Spleen (tissue), 11 donors: Measurements from ENCODE around the gene DNAH14. TPM values are rescaled to one million over a fixed set of nuclear protein-coding genes. Genes with fewer than 3 reads are reported as not detected.

Source experiments
- DNase-seq: peaks from one replicate; pipeline ENCODE4 v3.0.0-alpha.2; 2020
- H3K27ac ChIP-seq, 8 donors: fragments of 200-600 bp; sonication (generic) in 7 of 8; 1 replicate in 4 of 8; 2 replicates in 4 of 8; pipeline versions ENCODE4 v1.5.0 to v1.8.0; 2016 to 2021; ENCODE audit warnings: inconsistent platforms in 4 of 8, mild to moderate bottlenecking in 4 of 8, moderate library complexity in 1 of 8
- H3K27me3 ChIP-seq, 7 donors: fragments of 200-600 bp; sonication (generic) in 6 of 7; replicated peaks in 1 of 7; 1 replicate in 4 of 7; 2 replicates in 3 of 7; pipeline versions ENCODE4 v1.5.0 to v1.8.0; 2016 to 2021; ENCODE audit warnings: inconsistent platforms in 3 of 7, mild to moderate bottlenecking in 1 of 7
- H3K36me3 ChIP-seq, 6 donors: fragments of 200-600 bp; sonication (generic) in 5 of 6; 1 replicate in 4 of 6; 2 replicates in 2 of 6; pipeline versions ENCODE4 v1.5.0 to v1.8.0; 2016 to 2021; ENCODE audit warnings: inconsistent platforms in 2 of 6
- H3K4me1 ChIP-seq, 6 donors: fragments of 200-600 bp; sonication (generic) in 5 of 6; 1 replicate in 3 of 6; 2 replicates in 3 of 6; pipeline versions ENCODE4 v1.5.0 to v1.8.0; 2016 to 2021; ENCODE audit warnings: inconsistent platforms in 3 of 6
- H3K4me3 ChIP-seq, 8 donors: fragments of 200-600 bp; sonication (generic) in 7 of 8; 1 replicate in 4 of 8; 2 replicates in 4 of 8; pipeline versions ENCODE4 v1.5.0 to v1.8.0; 2016 to 2021; ENCODE audit warnings: inconsistent platforms in 4 of 8, mild to moderate bottlenecking in 4 of 8, moderate library complexity in 2 of 8
- H3K9me3 ChIP-seq, 8 donors: fragments of 200-600 bp; sonication (generic) in 7 of 8; 1 replicate in 4 of 8; 2 replicates in 4 of 8; pipeline versions ENCODE4 v1.5.0 to v1.8.0; 2016 to 2021; ENCODE audit warnings: inconsistent platforms in 4 of 8
- CTCF ChIP-seq, 11 experiments: fragments of 200-600 bp in 7 of 11; fragments of 450-650 bp in 4 of 11; sonication (generic) in 4 of 11; IDR thresholded peaks in 8 of 11; conservative IDR thresholded peaks in 3 of 11; 1 replicate in 7 of 11; 2 replicates in 4 of 11; pipeline versions ENCODE4 v1.4.0 to v1.8.0; 2016 to 2021; ENCODE audit warnings: antibody characterized with exemption in 11 of 11, inconsistent platforms in 4 of 11, mild to moderate bottlenecking in 1 of 11
- POLR2A ChIP-seq, 3 donors: fragments of 450-650 bp; IDR thresholded peaks; one replicate each; pipeline ENCODE4 v1.5.1; 2017; ENCODE audit warnings: antibody characterized with exemption in 3 of 3, mild to moderate bottlenecking in 1 of 3
- POLR2AphosphoS5 ChIP-seq, 3 donors: sonication (generic); formaldehyde crosslinking; IDR thresholded peaks; one replicate each; pipeline ENCODE4 v1.5.1; 2017; ENCODE audit warnings: antibody characterized with exemption in 3 of 3
- WGBS, 5 donors: extraction: QIAGEN DNeasy Blood & Tissue Kit in 3 of 5; methylation state at CpG; one replicate each; pipeline versions ENCODE4 v1.1.5 to v1.1.7; 2013 to 2018; 5-methylcytosine and 5-hydroxymethylcytosine counted together
- intact Hi-C: fragments of 100-400 bp; cut with DNase I; formaldehyde crosslinking; loops from one replicate; pipeline ENCODE4 v1.15.0; 2023; ENCODE audit warnings: low total_unique reads
- polyA plus RNA-seq, 3 donors: library from polyadenylated mRNA; stranded (reverse); fragments of 200-250 nt; gene quantifications; one replicate each; pipeline ENCODE4 v1.2.1, GENCODE V29; 2013
- total RNA-seq, 7 donors: library from RNA; depleted of rRNA in 3 of 7; stranded (reverse); fragments of >200 nt in 3 of 7; fragmentation: NEBNext Ultra II Directional in 4 of 7; extraction: Animal tissue kit (Norgen Biotek cat#: 25700) in 4 of 7; gene quantifications; one replicate each; pipeline versions ENCODE4 v1.1.0 to v1.2.1, GENCODE V29; 2016 to 2021
- donor health status: healthy with polysubstance abuse.
- donor health status: DM: no; HTN: no; CAD: no; lungs with moderate emphysema.
- donor health status: DM: no; HTN: no; CAD: no.
- donor health status: Bipolar disorder and iron deficiency.
- donor health status: healthy.
- donor health status: DM: no; HTN: no; CAD: no.
- donor health status: DM: yes; HTN: yes; CAD: no.

The DNAH14 gene
- total and polyA plus RNA-seq, 10 donors, result 0.70 to 6.4 (median 4.8) TPM

- H3K27ac ChIP-seq, result no peak overlapping the region
- no peak for TF ChIP-seq CTCF (IDR thresholded peaks at IDR 0.05 in 8 of 11, conservative IDR thresholded peaks at IDR 0.05 in 3 of 11)
- TF ChIP-seq POLR2A (IDR thresholded peaks at IDR 0.05), result no peak
- TF ChIP-seq POLR2AphosphoS5 (IDR thresholded peaks at IDR 0.05), result no peak
- H3K9me3 ChIP-seq, result no peaks in the 10 kb centered on the region
- DNase-seq, result no peak
- no peak overlapping the region for H3K4me3 ChIP-seq
- H3K36me3 ChIP-seq, result peaks cover 0 to 100% (median 80%) of the 10 kb centered on the region in 6 donors
- 94 to 99% (median 95%) methylated on average over 2 of the region's 2 CpGs for WGBS, 5 donors
- no peaks in the 10 kb centered on the region for H3K4me1 ChIP-seq
- intact Hi-C loops, result no loop called here
- H3K27me3 ChIP-seq, result no peaks in the 10 kb centered on the region
Measured at GRCh38 chr1:225407755-225408154, 478.3 kb downstream of the DNAH14 start.

GRCh38 chr1:225408249-225408648, 478.8 kb downstream of the DNAH14 start:
- 87 to 96% (median 92%) methylated on average over 4 of the region's 4 CpGs for WGBS, 5 donors
- intact Hi-C loops, result no loop called here
- Histone ChIP-seq H3K27me3 (no peaks in the 10 kb centered on the region), H3K36me3 (peaks cover 0 to 100% (median 80%) of the 10 kb centered on the region in 6 donors), H3K4me3 (no peak overlapping the region), H3K9me3 (no peaks in the 10 kb centered on the region), H3K27ac (no peak overlapping the region), H3K4me1 (no peaks in the 10 kb centered on the region)
- DNase-seq, result no peak
- no peak for TF ChIP-seq POLR2A (IDR thresholded peaks at IDR 0.05)

GRCh38 chr1:225409051-225409450, 479.6 kb downstream of the DNAH14 start:
- H3K27me3 ChIP-seq, result no peaks in the 10 kb centered on the region
- H3K4me3 ChIP-seq, result no peak overlapping the region
- DNase-seq, result no peak
- peaks cover 0 to 100% (median 79%) of the 10 kb centered on the region in 6 donors for H3K36me3 ChIP-seq
- H3K27ac ChIP-seq, result no peak overlapping the region
- H3K4me1 ChIP-seq, result peaks cover 0 to 6% (median 0%) of the 10 kb centered on the region in 6 donors
- no peaks in the 10 kb centered on the region for H3K9me3 ChIP-seq
- intact Hi-C loops, result no loop called here
- 89 to 95% (median 93%) methylated on average over 8 of the region's 8 CpGs for WGBS, 5 donors
- TF ChIP-seq POLR2AphosphoS5 (IDR thresholded peaks at IDR 0.05) (no peak), POLR2A (IDR thresholded peaks at IDR 0.05) (no peak), CTCF (IDR thresholded peaks at IDR 0.05 in 8 of 11, conservative IDR thresholded peaks at IDR 0.05 in 3 of 11) (no peak)

- H3K27me3 ChIP-seq, result no peaks in the 10 kb centered on the region
- no peak for TF ChIP-seq POLR2A (IDR thresholded peaks at IDR 0.05)
- WGBS, 5 donors, result 85 to 97% (median 89%) methylated on average over 6 of the region's 6 CpGs
- H3K27ac ChIP-seq, result no peak overlapping the region
- intact Hi-C loops, result no loop called here
- no peaks in the 10 kb centered on the region for H3K9me3 ChIP-seq
- H3K4me3 ChIP-seq, result no peak overlapping the region
- H3K36me3 ChIP-seq, result peaks cover 0 to 100% (median 78%) of the 10 kb centered on the region in 6 donors
- H3K4me1 ChIP-seq, result peaks cover 0 to 15% (median 0%) of the 10 kb centered on the region in 6 donors
- no peak for DNase-seq
Measured at GRCh38 chr1:225410036-225410435, 480.6 kb downstream of the DNAH14 start.

- no peak for DNase-seq
- Histone ChIP-seq H3K27ac (no peak overlapping the region), H3K27me3 (no peaks in the 10 kb centered on the region), H3K4me1 (peaks cover 0 to 34% (median 0%) of the 10 kb centered on the region in 6 donors), H3K36me3 (peaks cover 0 to 100% (median 84%) of the 10 kb centered on the region in 6 donors), H3K9me3 (no peaks in the 10 kb centered on the region), H3K4me3 (no peak overlapping the region)
- TF ChIP-seq POLR2AphosphoS5 (IDR thresholded peaks at IDR 0.05) (no peak), POLR2A (IDR thresholded peaks at IDR 0.05) (no peak), CTCF (IDR thresholded peaks at IDR 0.05 in 8 of 11, conservative IDR thresholded peaks at IDR 0.05 in 3 of 11) (no peak)
- intact Hi-C loops, result no loop called here
- WGBS, 5 donors, result 92 to 97% (median 96%) methylated on average over 10 of the region's 10 CpGs
Measured at GRCh38 chr1:225412321-225412720, 482.8 kb downstream of the DNAH14 start.
